HG03457 (cell line): ENCODE data around the gene ACTL8.

Experiments
- ATAC-seq: cut with Tn5 transposase; IDR thresholded peaks from one replicate; pipeline ENCODE4 v1.9.1; 2021; ENCODE audit warnings: moderate number of reproducible peaks; ENCODE audit not compliant: unreplicated experiment

Gene ACTL8, protein sequence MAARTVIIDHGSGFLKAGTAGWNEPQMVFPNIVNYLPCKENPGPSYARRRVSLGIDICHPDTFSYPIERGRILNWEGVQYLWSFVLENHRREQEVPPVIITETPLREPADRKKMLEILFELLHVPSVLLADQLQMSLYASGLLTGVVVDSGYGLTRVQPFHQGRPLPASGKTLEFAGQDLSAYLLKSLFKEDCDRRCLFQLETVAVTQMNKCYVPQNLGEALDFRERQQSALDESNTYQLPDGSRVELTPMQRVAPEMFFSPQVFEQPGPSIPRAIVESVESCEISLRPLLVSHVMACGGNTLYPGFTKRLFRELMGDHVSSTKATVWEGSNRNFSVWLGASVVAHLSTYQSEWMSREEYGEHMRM

DNA sequence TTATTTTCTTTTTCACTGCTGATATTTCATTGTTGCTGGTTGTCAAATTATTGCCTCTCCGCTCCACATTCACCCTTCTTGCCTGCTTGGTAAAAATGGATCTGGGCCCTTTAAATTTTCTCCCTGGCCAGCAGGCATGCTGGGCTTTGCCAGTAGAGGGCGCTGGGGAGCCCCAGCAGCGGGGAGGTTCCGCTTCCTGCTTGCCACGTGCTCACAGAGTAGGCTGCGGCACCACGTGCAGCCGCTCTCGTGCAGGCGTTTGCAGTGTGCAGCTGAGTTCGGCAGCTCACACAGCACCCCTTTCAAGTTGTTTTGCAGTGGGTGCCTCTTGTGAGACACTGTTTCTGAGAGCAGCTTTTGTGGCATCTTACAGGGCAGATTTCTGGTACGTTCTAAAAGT is at the start of gene ACTL8:
TSS of gene ACTL8 (plus strand) at position 214 of the 400 bp plus-strand sequence. CDS start 67,676 bp downstream, outside the sequence.
- no peak for ATAC-seq

DNA sequence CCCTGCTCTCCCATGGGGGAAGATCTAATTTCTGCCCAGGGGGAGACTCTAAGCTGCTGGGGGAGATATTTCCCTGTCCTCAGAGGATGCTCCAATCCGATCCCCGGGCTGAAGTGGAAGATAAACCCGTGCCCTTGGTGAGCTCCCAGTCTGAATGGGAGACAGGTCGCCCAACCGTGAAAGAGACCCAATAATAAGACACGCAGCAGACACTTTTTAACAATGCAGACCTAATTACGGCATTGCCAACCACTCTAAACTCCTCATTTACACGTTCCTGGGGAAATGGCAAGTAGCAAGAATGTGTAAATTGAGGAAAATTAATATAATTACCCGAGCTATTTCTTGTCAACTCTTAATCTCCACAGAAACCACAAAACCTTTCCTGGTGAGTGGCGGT is 48.7 kb upstream of the ACTL8 start:
- ATAC-seq: no peak

DNA sequence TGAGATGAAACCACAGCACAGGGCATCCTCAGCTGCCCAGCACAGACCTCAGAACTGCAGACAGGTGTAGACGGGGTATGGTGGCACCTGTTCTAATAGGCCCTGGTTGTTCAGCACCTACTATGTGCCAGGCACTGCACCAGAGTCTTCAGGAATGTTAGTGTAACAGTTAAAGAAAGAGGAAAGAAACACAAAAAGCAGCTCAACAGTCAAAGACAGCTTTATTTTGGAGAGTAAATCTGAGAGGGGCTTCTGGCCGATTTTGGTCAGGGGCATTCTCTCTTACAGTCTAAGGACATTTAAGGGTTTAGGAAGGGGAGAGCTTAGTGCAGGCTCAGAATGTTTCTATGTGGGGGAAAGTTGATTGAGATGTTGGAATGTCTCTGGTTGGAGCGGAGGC is 45.2 kb upstream of the ACTL8 start:
- ATAC-seq: no peak

DNA sequence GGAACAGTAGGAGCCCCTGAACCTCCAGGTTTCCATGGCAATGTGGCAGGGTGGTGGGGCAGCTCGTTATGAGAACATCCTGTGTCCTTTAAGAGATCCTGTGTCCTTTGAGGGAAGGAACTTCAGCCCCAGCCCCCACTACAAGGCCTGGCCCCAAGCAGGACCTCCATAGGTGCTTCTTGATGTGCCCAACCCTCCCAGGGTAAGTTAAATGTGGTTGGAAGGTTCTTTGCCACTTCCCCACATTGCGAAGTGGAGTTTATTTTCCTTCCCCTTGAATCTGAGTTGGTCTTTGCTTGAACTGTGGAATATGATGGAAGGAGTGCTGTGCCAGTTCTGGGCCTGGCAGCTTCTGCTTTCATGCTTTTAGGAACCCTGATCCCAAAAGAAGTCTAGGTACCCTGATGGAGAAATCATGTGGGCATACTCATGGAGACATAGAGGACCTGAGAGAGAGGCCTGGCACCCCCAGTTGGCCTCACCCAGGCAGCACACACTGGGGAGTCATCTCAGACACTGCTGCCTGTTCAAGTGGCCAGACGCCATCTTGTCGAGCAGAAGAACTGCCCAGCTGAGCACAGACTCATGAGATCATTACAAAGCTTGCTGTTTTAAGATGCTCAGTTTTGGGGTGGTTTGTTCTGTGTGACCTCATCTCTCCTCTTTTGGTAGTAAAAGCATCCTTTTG is 44.1 kb upstream of the ACTL8 start:
- no peak for ATAC-seq

DNA sequence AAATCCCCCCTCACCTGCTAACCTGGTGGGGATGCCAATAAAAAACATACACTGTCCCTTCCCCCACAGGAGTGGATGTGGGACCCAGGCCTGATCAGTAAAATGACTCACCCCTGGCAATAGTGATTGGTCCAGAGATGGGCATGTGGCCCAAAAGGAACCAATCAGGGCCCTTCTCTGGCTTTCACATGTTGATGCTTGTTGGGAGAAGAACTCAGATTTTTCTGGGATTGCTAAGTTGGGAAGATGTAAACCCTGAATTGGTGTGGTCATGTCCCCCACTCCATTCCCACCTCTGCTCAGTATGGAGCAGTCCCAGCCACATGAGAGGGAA is 43.6 kb upstream of the ACTL8 start:
- no peak for ATAC-seq

DNA sequence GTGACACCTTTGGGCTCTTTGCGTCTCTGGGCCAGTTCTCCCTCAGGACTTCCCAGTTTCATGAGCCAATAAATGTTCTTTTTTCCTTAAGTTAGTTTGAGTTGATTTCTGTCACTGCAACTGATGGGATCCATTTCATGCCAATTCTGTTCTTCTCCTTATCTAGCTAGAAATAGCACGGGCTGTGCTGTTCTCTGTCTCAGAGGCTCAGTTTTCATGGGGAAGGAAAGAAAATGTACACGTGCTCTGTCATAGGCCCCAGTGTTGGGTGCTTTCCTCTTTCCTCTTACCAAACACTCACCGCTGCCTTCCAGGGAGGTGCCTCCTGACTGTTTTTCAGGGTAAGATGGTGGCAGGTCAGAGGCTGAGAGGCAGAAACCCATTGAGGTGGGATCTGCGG is 43.2 kb upstream of the ACTL8 start:
- ATAC-seq: no peak

DNA sequence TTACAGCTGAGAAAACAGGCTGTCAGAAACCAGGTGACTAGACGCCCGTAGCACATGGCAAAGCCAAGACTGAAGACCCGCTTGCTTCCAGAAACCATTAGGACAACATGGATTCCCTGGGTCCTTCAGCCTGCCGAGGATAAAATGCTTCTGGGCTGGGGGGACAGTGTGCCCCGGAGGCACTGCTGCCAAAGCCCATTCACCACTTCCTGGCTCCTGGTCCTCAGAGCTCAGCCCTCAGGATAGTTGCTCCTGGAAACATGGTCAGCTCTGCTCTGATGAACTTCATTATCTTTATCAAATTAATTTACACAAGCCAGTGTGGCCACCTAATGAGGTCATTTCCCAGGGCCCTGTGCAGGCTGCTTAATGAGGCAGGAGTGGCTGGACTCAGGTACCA is 41.1 kb upstream of the ACTL8 start:
- ATAC-seq: no peak

DNA sequence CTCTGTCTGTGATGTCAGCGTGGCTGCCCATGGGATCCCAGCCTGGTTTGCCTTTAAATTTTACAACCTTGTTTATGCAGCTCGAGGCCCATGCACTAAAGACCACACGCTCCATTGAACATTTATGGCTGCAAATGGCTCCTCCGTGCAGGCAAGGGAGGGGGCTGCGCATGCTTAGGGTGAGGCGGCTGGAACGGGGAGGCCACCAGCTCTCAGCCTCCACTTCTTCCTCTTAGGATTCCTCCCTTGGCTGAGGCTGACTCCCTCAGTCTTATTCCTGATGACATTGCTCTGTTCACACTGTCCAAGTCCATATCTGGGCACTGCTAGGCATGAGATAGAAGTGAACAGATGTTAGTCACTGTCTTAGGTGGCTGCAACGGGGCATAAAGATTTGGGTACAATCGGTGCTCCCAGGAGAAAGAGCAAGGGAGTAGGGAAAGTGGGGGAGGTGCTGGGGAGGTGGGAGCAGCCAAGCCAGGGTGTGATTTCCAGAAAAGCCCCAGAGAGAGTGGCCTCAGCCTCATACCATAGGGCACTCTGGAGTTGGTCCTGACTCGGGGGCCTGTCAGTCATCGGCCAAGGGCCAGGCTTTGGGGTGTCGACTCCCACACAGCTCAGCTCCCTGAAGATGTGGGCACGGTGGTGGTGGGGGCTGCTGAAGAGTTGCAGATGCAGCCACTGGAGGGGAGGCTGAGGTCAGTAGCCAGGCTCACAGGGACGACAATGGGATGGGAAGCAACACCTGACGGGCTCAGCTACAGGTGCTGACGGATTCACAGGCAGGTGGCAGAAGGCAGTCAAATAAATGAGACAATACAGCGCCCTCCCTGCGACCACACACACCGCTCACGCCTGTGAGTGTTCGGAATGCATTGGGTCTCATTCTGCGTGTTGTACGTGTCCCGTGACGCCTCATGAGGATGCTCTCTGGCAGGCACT is 37.3 kb upstream of the ACTL8 start:
- ATAC-seq: no peak

DNA sequence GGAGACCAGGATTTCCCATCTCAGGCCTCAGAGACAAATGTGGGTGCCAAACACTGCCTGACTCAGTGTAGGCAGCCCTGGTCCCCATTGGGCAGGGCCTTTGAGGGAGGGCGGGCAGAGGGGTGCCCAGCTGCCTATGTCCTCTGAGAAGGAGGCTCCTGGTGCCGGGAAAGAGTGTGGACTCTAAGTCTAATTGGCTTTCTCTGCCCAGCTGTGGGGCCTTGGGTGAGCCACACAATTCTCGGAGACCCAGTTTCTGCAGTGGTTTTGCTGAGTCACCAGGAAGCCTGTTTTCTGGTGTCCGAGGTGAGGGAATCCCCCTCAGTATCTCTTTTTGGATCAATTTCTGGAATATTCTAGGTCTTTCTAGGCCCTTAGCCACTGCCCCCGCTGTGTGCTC is 35.3 kb upstream of the ACTL8 start:
- no peak for ATAC-seq

DNA sequence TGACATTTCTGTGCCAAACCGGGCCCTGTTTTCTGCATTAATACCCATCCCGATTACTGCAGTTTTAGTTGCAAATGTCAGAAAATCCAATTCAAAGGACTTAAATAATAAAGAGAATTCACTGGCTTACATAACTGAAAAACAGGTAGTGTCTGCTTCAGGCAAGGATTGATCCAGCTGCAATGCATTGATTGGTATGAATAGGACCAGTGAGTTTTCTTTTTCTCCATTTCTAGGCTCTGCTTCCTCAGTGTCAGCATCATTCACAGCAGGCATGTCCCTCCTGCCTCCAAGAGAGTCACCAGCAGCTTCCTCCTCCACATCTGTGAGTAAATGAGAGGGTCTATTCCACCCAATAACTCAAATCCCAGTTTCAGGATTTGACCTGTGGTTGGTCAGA is 33.7 kb upstream of the ACTL8 start:
- no peak for ATAC-seq

DNA sequence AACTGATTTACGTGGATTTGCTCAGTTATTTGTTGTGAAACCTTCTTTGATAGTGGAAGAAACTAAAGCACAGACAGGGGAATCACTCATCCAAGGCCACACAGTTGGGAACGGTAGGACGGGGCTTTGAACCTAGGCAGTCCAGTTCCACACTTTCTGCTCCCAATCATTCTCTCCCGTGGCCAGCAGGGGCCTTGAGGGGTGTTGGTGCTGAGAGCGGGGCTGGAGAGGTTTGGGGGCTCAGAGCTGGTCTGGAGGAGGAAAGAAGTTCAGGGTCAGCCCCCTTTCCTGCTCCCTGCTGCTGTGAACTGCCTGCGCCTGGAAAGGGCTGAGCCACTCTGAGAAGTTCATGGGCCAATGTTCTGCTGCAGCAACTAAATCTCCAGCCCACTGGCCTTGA is 31.4 kb upstream of the ACTL8 start:
- no peak for ATAC-seq

DNA sequence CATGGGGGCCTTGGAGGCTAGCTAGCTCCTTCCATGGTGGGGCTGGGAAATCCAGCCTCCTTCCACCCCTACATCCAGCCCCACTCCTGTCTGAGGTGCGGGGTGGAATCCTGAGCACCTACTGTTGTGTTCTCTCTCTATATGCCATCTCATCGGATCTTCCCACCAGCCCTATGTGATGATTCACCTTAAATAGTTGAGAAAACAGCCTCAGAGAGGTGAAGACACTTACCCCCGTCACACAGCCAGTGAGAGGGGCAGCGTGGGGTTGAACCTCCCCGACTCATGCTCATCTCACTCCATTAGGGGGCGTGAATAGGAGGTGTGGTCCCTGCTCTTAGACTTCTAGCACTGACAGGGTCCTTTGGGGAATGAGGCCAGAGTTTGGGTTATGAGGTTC is 31.0 kb upstream of the ACTL8 start:
- ATAC-seq: no peak

DNA sequence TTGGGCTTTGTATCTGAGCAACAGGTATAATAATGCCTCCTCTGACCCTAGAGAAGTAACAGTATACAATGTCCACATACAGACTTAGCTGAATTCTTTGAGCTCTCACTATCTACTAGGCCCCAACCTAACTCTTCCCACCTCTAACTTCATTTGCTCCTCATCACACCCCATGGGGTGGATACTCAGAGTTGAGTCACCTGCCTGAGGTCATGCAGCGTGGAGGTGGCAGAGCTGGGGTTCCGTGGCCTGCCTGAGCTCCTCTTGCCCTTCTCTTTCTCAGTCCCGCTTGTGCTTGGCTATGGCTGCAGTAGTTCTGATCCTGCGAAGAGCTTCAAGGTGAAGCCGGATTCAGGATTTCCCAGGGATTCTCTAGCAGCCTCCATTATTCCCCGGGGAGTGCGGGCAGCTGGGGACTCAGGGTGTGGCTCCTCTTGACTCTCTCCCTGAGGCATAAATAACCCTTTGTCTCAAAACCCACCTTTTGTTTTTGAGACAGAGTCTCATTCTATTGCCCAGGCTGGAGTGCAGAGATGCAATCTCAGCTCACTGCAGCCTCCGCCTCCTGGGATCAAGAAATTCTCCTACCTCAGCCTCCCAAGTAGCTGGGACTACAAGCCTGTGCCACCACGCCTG is 29.9 kb upstream of the ACTL8 start:
- no peak for ATAC-seq

DNA sequence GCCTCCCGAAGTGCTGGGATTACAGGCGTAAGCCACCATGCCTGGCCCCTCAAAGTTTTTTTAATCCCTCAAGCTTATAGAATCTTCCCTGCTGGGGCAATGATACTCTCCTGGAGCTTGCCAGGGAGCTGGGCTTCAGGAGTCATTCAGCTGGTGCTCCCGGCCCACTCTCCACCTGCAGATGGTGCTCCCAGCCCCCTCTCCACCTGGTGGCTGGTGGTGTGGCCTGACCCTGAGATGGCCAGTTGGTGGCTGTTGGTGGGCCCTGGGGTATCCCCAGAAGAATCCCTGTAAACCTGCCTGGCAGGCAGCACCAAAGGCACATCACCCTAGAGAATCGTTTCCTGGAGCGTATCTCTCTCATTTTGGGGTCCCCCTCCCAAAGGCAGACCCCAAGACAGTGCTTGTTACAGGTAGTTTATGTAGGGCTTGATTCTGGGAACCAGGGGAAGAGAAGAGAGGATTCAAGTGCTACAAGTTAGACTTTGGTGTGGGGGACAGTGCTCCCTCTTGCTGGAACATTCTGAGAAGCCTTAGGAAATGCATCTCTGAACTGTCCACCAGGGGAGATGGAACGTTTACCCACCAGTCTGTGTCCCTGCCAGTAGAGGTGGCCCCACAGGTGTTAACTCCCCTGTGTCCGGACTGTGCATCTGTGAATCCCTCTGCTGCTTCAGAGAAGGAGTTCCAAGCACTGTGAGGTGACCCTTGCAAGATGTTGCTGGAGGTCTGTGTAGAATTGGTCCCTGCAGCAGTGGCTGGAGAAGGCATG is 29.1 kb upstream of the ACTL8 start:
- no peak for ATAC-seq

DNA sequence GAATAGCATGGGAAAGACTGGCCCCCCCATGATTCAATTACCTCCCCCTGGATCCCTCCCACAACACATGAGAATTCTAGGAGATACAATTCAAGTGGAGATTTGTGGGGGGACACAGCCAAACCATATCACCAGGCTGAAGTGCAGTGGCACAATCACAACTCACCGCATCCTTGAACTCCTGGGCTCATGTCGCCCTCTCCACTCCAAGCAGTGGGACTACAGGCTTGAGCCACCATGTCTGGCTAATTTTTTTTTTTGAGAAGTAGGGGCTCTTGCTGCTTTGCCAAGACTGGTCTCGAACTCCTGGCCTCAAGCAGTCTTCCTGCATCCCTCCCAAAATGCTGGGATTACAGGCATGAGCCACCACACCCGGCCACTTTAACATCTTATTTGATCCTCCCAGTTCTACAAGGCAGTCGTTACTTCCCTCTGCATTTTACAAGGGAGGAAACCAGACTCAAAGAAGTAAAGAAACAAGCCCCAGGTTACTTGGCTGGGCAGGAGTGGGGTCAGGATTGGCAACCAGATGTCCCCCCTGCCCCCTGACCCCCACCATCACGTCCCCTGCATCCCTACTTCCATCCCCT is 26.9 kb upstream of the ACTL8 start:
- no peak for ATAC-seq

DNA sequence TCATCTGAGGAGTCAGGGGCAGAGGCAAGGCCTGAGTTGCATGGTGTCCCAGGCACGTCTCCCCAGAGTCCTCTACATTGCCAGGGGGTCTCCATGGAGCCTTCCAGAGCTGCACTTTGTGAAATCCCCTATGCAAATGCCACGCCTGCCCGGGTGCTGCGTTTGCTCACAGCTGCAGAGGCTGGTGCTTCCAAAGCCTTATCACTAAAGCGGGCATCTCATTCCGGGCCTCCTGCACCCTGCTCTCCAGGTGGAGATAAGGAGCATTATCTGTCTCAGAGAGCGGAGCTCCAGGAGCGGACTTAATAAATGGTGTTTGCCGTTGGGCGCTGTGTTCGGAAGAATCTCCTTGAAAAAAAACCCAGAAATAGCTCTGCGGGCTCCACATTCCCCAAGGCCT is 25.9 kb upstream of the ACTL8 start:
- ATAC-seq: no peak

DNA sequence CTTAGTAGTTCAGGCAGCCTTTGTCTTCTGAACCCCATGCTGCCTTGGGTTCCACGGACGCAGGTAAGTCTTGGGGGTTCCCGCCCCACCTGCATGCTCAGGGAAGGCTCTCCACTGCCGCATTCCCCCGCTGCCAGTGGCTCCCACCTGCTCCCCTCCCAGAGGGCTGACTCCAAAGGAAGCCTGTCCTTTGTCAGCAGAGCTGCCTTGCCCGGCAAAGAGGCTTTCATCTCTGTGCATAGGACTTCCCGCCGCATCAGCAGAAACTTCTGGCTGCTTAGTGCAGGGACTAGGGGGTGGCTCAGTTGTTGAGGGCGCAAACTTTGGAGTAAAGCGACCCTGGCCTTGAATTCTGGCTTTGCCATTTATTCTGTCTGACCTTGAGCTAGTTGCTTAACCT is 25.2 kb upstream of the ACTL8 start:
- no peak for ATAC-seq

DNA sequence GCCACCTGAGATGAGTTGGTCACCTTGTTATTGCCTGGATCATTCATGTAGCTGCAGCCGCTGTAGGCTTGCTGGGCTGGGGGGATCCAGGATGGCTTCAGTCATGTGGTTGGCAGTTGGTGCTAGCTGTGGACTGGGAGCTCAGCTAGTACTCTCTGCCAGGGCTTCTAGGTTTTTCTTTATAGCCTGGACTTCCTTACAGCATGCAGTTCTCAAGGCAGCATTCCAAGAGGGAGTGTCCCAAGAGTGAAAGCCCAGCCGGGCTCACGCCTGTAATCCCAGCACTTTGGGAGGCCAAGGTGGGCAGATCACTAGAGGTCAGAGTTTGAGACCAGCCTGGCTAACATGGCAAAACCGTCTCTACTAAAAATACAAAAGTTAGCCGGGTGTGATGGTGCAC is 23.7 kb upstream of the ACTL8 start:
- no peak for ATAC-seq

DNA sequence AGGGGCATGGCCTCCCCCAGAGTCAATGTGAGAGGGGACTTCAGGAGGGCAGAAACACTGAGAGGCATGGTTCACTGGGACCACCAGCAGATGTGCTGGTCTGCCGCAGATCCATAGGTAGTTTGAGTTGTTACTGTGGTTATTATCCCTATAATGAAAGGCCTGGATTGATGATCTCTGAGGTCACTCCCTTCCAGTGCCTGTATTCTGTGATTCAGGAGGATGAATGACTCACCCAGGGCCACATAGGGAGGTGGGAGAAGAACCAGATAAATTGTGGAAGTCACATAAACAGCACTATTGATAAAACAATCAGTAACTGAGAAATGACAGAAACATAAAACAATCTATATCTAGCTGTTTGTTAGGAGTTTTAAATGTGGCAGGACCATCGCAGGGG is 22.7 kb upstream of the ACTL8 start:
- no peak for ATAC-seq

DNA sequence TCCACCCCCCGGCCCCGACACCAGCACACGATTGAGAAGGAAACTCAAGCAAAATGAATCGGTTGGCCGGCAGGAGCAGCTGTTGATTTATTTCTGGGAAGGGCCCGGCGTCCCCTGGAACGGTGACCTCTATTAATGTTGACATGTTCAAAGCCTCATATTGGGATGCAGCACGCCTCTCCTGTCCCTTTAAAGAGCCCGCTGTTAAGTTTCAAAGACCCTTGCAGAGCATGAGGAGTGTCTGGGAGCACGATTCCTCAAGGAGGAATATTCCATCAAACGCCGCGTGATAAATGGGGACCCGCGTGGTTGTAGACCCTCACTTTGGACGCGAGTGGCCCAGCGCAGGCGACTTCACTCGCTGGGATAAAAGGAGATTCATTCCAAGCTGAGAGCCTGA is 21.5 kb upstream of the ACTL8 start:
- no peak for ATAC-seq
